ENCODE measurements around the gene RPTOR. TPM values are rescaled to one million over a fixed set of nuclear protein-coding genes. Genes with fewer than 3 reads are reported as not detected.

Gene RPTOR, protein sequence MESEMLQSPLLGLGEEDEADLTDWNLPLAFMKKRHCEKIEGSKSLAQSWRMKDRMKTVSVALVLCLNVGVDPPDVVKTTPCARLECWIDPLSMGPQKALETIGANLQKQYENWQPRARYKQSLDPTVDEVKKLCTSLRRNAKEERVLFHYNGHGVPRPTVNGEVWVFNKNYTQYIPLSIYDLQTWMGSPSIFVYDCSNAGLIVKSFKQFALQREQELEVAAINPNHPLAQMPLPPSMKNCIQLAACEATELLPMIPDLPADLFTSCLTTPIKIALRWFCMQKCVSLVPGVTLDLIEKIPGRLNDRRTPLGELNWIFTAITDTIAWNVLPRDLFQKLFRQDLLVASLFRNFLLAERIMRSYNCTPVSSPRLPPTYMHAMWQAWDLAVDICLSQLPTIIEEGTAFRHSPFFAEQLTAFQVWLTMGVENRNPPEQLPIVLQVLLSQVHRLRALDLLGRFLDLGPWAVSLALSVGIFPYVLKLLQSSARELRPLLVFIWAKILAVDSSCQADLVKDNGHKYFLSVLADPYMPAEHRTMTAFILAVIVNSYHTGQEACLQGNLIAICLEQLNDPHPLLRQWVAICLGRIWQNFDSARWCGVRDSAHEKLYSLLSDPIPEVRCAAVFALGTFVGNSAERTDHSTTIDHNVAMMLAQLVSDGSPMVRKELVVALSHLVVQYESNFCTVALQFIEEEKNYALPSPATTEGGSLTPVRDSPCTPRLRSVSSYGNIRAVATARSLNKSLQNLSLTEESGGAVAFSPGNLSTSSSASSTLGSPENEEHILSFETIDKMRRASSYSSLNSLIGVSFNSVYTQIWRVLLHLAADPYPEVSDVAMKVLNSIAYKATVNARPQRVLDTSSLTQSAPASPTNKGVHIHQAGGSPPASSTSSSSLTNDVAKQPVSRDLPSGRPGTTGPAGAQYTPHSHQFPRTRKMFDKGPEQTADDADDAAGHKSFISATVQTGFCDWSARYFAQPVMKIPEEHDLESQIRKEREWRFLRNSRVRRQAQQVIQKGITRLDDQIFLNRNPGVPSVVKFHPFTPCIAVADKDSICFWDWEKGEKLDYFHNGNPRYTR (N-terminal part only)
- total RNA-seq = 10 to 100 TPM; 49.2 to 63.6 (median 55.4) TPM
- total RNA-seq (2013) = 28.3 TPM

- Histone ChIP-seq H3K36me3 (ENCODE audit: control insufficient read depth, insufficient read depth, low read length) (no peaks in the 10 kb centered on the region), H3K9me3 (ENCODE audit: control insufficient read depth, insufficient read depth, low read length) (no peaks in the 10 kb centered on the region), H3K4me3 (ENCODE audit: low read length) (peak within 1 kb of the TSS; percentile 77), H3K27ac (ENCODE audit: low read length) (peak within 1 kb of the TSS; percentile 33), H3K4me1 (ENCODE audit: control insufficient read depth, insufficient read depth, low read length) (peaks cover 12% of the 10 kb centered on the region), H3K27me3 (ENCODE audit: control insufficient read depth, insufficient read depth, low read length) (no peaks in the 10 kb centered on the region)
- DNase-seq (peak; percentile 87 to 93), ATAC-seq (peak; percentile 97 to 100 (median 99))
- intact Hi-C loops (cut with micrococcal nuclease) = no loop called here
- TF ChIP-seq, protein P1, sequence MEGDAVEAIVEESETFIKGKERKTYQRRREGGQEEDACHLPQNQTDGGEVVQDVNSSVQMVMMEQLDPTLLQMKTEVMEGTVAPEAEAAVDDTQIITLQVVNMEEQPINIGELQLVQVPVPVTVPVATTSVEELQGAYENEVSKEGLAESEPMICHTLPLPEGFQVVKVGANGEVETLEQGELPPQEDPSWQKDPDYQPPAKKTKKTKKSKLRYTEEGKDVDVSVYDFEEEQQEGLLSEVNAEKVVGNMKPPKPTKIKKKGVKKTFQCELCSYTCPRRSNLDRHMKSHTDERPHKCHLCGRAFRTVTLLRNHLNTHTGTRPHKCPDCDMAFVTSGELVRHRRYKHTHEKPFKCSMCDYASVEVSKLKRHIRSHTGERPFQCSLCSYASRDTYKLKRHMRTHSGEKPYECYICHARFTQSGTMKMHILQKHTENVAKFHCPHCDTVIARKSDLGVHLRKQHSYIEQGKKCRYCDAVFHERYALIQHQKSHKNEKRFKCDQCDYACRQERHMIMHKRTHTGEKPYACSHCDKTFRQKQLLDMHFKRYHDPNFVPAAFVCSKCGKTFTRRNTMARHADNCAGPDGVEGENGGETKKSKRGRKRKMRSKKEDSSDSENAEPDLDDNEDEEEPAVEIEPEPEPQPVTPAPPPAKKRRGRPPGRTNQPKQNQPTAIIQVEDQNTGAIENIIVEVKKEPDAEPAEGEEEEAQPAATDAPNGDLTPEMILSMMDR (IDR thresholded peaks at IDR 0.05) = no peak
- H3K36me3 Mint-ChIP-seq = no peaks in the 10 kb centered on the region
- under 1% methylated on average over 49 of the region's 49 CpGs for WGBS (ENCODE audit: insufficient coverage)
- H3K27ac Mint-ChIP-seq = peak within 1 kb of the TSS; percentile 87 to 88
- peaks cover 6 to 20% of the 10 kb centered on the region in 2 donors for H3K4me1 Mint-ChIP-seq
- H3K27me3 Mint-ChIP-seq (ENCODE audit: low read depth in 2 of 2) = peaks cover 0 to 5% of the 10 kb centered on the region in 2 donors
- peak within 1 kb of the TSS; percentile 96 for H3K4me3 Mint-ChIP-seq
- no peaks in the 10 kb centered on the region for H3K9me3 Mint-ChIP-seq
Measured at GRCh38 chr17:80544655-80545498, at the start of gene RPTOR. Gene RPTOR, plus strand, starts transcription at chr17:80544838. Its CDS starts 792 bp downstream, at chr17:80545630.

DNA sequence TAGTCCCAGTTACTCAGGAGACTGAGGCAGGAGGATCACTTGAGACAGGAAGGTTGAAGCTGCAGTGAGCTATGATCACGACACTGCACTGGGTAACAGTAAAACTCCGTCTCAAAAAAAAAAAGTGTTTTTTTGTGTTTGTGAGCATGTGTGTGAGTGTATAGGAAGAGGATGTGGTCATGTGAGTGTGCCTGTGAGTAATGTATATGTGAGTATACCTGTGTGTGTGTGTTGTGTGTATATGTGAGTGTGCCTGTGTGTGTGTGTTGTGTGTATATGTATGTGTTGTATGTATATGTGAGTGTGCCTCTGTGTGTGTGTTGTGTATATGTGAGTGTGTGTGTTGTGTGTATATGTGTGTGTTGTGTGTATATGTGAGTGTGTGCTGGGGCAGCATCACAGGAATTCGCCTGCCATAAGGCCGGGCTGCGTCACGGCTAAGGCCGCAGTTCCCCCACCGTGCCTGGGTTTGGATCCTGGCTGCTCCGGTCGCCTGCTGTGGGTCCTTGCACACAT is 46.9 kb upstream of the RPTOR start:
- ATAC-seq = peak in 1 of 3 donors; percentile 10

More for the DNA sequence above, 46.9 kb upstream of the RPTOR start:
- Histone ChIP-seq H3K36me3 (ENCODE audit: control insufficient read depth, insufficient read depth, low read length) (no peaks in the 10 kb centered on the region), H3K27ac (ENCODE audit: low read length) (no peak overlapping the region), H3K4me3 (ENCODE audit: low read length) (no peak overlapping the region), H3K27me3 (ENCODE audit: control insufficient read depth, insufficient read depth, low read length) (peaks cover 3% of the 10 kb centered on the region), H3K9me3 (ENCODE audit: control insufficient read depth, insufficient read depth, low read length) (no peaks in the 10 kb centered on the region), H3K4me1 (ENCODE audit: control insufficient read depth, insufficient read depth, low read length) (no peaks in the 10 kb centered on the region)
- no peak overlapping the region for H3K4me3 Mint-ChIP-seq
- peaks cover 0 to 6% of the 10 kb centered on the region in 2 donors for H3K4me1 Mint-ChIP-seq
- TF ChIP-seq, protein P1 (IDR thresholded peaks at IDR 0.05) = no peak
- no peak for DNase-seq
- intact Hi-C loops (cut with micrococcal nuclease) = no loop called here
- no peaks in the 10 kb centered on the region for H3K36me3 Mint-ChIP-seq
- no peaks in the 10 kb centered on the region for H3K9me3 Mint-ChIP-seq
- peaks cover 6 to 7% of the 10 kb centered on the region in 2 donors for H3K27me3 Mint-ChIP-seq (ENCODE audit: low read depth in 2 of 2)
- no peak overlapping the region for H3K27ac Mint-ChIP-seq
- WGBS (ENCODE audit: insufficient coverage) = 81% methylated on average over 10 of the region's 10 CpGs
